Muscle layer of duodenum (tissue), 2 donors: ENCODE measurements around the gene INPP5A.

Experiments used
- H3K27ac ChIP-seq: one replicate; pipeline ENCODE4 v1.7.0; 2013; ENCODE audit warnings: mild to moderate bottlenecking, low read length
- H3K27me3 ChIP-seq: one replicate; pipeline ENCODE4 v1.7.0; 2013; ENCODE audit warnings: low read depth, mild to moderate bottlenecking, control low read depth, low read length
- H3K36me3 ChIP-seq, 2 donors: one replicate each; pipeline ENCODE4 v1.7.0; 2013; ENCODE audit warnings: low read length in 2 of 2, control low read depth in 1 of 2, mild to moderate bottlenecking in 1 of 2; ENCODE audit not compliant: insufficient read depth in 2 of 2, control insufficient read depth in 1 of 2
- H3K4me1 ChIP-seq, 2 donors: one replicate each; pipeline ENCODE4 v1.7.0; 2013; ENCODE audit warnings: low read length in 2 of 2, mild to moderate bottlenecking in 2 of 2, control low read depth in 1 of 2, moderate library complexity in 1 of 2; ENCODE audit not compliant: insufficient read depth in 2 of 2, control insufficient read depth in 1 of 2
- H3K4me3 ChIP-seq, 2 donors: one replicate each; pipeline ENCODE4 v1.7.0; 2013; ENCODE audit warnings: low read length in 2 of 2, low read depth in 1 of 2, mild to moderate bottlenecking in 1 of 2
- H3K9me3 ChIP-seq, 2 donors: one replicate each; pipeline ENCODE4 v1.7.0; 2013; ENCODE audit warnings: low read length in 2 of 2, control low read depth in 1 of 2, mild to moderate bottlenecking in 1 of 2; ENCODE audit not compliant: control insufficient read depth in 1 of 2
- donor health status: healthy.

INPP5A gene

GRCh38 chr10:132611026-132611910 is 73.7 kb downstream of the INPP5A start:
- H3K36me3 ChIP-seq, result no peaks in the 10 kb centered on the region
- H3K27ac ChIP-seq, result no peak overlapping the region
- no peak overlapping the region for H3K4me3 ChIP-seq
- H3K27me3 ChIP-seq, result no peaks in the 10 kb centered on the region
- H3K4me1 ChIP-seq, result peaks cover 0 to 24% of the 10 kb centered on the region in 2 donors
- no peaks in the 10 kb centered on the region for H3K9me3 ChIP-seq

GRCh38 chr10:132611986-132612385 is 74.4 kb downstream of the INPP5A start:
- Histone ChIP-seq H3K36me3 (no peaks in the 10 kb centered on the region), H3K4me1 (peaks cover 0 to 17% of the 10 kb centered on the region in 2 donors), H3K4me3 (no peak overlapping the region), H3K27ac (no peak overlapping the region), H3K9me3 (no peaks in the 10 kb centered on the region), H3K27me3 (no peaks in the 10 kb centered on the region)

DNA sequence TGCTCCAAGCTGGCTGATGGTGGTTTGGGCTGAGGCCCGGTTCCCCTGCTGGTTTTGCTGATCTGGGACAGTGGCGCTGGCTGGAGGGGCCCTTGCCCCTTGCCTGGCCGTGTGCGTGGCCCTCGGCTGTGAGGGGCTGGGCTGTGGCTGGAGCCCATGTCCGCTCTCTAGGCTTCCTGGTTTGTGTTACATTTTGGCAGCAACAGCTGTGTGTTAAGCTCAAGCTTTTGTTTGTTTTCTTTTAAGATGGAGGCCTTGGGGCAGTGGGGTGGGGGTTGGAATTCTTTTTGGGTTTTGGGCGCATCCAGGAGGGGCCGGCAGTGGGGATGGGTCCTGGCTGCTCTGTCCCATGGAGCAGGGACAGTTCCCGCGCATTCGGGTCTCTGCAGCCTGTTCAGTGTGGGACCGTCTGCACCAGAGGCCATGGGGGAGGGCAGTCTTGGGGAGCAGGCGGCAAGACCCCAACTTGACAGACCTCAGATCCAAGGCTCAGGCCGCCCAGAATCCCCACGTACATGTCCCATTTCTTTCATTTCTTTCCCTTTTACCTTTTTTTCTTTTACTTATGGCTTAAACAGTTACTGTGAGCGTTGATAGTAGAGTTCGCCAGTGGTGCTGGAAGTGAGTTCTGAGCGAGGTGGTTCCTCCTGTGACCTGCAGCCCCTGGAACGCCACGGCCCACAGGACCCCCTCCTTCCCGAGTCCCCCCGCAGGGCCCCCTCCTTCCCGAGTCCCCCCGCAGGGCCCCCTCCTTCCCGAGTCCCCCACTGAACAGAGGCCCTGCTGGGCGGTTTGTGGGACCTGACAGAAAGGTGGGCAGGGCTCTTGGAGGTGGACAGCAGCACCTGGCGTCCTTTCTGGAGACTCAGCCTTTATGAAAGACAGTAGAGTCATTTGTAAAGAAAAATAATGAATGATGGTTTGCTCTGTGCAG is 75.3 kb downstream of the INPP5A start:
- Histone ChIP-seq H3K4me1 (peaks cover 0 to 9% of the 10 kb centered on the region in 2 donors), H3K36me3 (no peaks in the 10 kb centered on the region), H3K9me3 (no peaks in the 10 kb centered on the region), H3K4me3 (no peak overlapping the region), H3K27ac (no peak overlapping the region), H3K27me3 (no peaks in the 10 kb centered on the region)

GRCh38 chr10:132613566-132614348 is 76.2 kb downstream of the INPP5A start:
- H3K4me3 ChIP-seq, result no peak overlapping the region
- H3K36me3 ChIP-seq, result no peaks in the 10 kb centered on the region
- peaks cover 0 to 6% of the 10 kb centered on the region in 2 donors for H3K4me1 ChIP-seq
- no peaks in the 10 kb centered on the region for H3K9me3 ChIP-seq
- H3K27ac ChIP-seq, result no peak overlapping the region
- H3K27me3 ChIP-seq, result no peaks in the 10 kb centered on the region

DNA sequence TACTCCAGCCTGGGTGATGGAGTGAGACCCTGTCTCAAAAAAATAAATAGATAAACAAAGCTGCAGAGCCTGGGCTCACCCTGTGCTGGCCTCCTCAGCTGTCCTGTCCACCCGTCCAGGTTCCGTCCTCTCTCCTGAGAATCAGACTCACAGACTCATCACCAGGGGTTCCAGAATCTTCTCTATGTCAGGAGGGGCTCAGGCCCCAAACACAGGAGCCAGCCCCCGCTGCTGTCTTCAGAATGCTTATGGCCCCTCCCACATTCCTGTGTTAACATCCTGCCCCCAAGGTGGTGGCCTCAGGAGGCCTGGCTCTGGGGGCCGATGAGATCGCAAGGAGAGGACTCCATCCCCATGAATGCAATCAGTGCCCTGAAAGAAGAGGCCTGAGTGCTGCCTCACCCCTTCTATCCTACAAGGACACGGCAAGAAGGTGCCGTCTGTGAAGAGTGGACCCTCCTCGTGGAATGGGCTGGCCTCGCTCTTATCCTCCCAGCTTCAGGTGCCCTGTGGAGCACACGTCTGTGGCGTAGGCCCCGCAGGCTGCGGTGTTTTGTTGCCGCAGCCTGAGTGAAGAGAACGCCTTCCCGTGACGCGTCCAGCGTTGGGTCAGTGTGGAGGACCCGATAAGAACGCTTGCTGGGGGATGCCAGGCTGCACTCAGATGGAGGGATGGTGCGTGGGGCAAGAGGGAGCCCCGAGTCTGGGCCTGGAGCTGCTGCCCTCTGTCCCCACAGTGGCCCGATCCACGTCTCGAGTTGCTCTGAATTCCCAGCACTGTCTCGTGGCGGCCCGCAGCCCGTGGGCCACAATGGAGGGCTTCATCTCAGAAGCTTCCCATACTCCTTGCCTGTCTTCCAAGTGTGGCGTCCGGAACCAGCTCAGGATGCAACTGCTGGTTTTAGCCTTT is 77.1 kb downstream of the INPP5A start:
- H3K4me3 ChIP-seq, result no peak overlapping the region
- peaks cover 0 to 6% of the 10 kb centered on the region in 2 donors for H3K4me1 ChIP-seq
- H3K27ac ChIP-seq, result no peak overlapping the region
- H3K36me3 ChIP-seq, result peaks cover 0 to 5% of the 10 kb centered on the region in 2 donors
- H3K27me3 ChIP-seq, result no peaks in the 10 kb centered on the region
- no peaks in the 10 kb centered on the region for H3K9me3 ChIP-seq

DNA sequence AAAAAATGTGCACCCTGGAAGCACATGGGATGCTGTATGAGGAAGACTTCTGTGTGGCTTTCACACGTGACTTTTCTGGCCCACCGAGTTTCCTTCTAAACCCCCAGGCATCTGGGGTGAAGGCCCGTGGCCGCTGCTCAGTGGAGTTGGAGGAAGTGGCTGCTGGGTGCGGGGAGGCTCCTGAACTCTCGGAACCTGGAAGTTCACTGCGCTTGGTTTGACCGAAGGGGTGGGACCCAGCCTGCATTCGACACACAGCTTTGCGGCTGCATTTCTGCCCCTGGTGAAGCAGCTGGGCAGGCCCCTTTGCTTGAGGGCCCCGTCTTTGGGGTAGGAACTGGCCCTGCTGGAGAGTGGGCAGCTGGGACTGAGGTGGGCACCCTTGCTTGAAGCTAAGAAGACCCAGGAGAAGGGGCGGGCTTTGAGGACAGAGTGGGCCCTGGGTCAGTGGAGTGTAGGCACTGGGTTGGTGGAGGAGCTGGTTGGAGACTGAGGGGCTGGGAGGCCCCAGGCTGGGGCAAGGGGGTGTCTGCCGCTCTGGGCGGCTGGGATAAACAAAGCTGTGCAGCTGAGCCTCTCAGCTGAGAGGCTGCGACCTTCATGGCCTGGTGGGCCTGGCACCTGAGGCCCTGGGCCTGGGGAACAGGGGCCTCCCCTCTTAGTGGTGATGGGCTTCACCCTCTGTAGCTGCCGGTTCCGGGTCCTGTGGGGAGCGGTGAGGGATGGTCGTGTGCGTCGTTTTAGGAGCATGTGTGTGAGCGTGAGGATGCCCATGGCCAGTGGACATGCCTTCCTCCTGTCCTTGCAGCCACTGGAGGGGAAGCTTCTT is 78.0 kb downstream of the INPP5A start:
- Histone ChIP-seq H3K27ac (no peak overlapping the region), H3K9me3 (peaks cover 0 to 6% of the 10 kb centered on the region in 2 donors), H3K4me1 (peaks cover 0 to 6% of the 10 kb centered on the region in 2 donors), H3K36me3 (peaks cover 0 to 8% of the 10 kb centered on the region in 2 donors), H3K4me3 (no peak overlapping the region), H3K27me3 (no peaks in the 10 kb centered on the region)

DNA sequence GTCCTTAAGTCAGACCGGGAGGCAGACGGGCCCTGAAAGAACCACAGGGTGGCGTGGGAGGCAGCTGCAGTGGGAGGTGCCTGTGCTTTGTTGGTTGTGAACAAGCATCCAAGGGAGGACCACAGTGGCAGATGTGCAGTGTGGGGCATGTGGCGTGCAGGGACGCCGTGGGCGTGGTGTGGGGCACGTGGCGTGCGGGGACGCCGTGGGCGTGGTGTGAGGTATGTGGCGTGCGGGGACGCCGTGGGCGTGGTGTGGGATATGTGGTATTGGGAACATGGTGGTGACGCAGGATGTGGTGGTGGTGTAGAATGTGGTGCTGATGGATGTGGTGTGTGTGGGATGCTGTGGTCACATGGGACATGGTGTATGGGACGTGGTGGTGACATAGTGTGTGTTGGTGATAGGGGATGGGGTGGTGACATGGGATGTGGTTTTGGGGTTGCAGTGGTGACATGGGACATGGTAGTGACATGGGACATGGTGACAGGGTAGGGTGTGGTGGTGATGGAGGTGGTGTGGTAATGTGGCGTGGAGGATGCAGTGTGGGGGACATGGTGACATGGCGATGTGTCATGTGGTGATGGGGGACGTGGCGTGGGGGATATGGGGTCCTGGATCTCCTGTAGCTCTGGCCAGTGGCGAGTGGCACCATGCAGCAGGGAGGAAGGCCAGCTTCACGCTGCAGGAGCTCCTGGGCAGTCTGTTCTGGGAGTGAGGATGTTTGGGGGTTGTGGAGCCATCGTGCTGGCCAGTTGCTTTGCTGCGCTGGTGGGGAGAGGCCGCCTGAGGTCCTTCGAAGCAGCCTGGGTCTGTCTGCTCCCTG is 78.8 kb downstream of the INPP5A start:
- H3K9me3 ChIP-seq, result peaks cover 0 to 6% of the 10 kb centered on the region in 2 donors
- H3K4me3 ChIP-seq, result no peak overlapping the region
- peaks cover 0 to 6% of the 10 kb centered on the region in 2 donors for H3K4me1 ChIP-seq
- peaks cover 0 to 8% of the 10 kb centered on the region in 2 donors for H3K36me3 ChIP-seq
- no peak overlapping the region for H3K27ac ChIP-seq
- no peaks in the 10 kb centered on the region for H3K27me3 ChIP-seq

GRCh38 chr10:132616996-132617736 is 79.6 kb downstream of the INPP5A start:
- H3K4me3 ChIP-seq, result no peak overlapping the region
- H3K36me3 ChIP-seq, result peaks cover 0 to 8% of the 10 kb centered on the region in 2 donors
- peaks cover 0 to 6% of the 10 kb centered on the region in 2 donors for H3K9me3 ChIP-seq
- H3K27ac ChIP-seq, result no peak overlapping the region
- H3K27me3 ChIP-seq, result no peaks in the 10 kb centered on the region
- peaks cover 0 to 6% of the 10 kb centered on the region in 2 donors for H3K4me1 ChIP-seq

DNA sequence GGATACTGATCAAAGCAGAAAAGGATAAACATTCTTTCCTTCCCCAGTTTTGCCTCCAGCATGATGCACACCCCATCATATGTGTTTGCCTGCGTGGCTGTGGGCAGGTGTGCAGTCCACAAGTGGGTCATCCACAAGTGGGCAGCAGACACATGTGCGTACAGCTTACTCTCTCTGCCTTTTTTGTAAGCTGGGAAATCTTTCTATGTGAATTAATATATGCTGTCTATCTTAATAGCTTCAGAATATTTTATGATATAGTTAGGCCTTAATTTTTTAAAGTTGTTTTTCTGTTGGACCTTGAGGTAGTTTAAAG is 80.1 kb downstream of the INPP5A start:
- H3K27me3 ChIP-seq, result no peaks in the 10 kb centered on the region
- H3K27ac ChIP-seq, result no peak overlapping the region
- H3K36me3 ChIP-seq, result peaks cover 0 to 8% of the 10 kb centered on the region in 2 donors
- H3K9me3 ChIP-seq, result peaks cover 0 to 6% of the 10 kb centered on the region in 2 donors
- H3K4me3 ChIP-seq, result no peak overlapping the region
- H3K4me1 ChIP-seq, result peaks cover 0 to 6% of the 10 kb centered on the region in 2 donors
